PFSK-1 (cell line): ENCODE data around the gene STK26.

Experiments used
- POLR2AphosphoS5 ChIP-seq: IDR thresholded peaks from 2 replicates; pipeline ENCODE4 v1.6.1; 2012; ENCODE audit warnings: low read depth, mild to moderate bottlenecking, control low read depth, low read length, moderate library complexity
- REST ChIP-seq, 2 experiments: IDR thresholded peaks; 2 replicates each; pipeline versions ENCODE4 v1.6.1 to v1.8.0; 2011 to 2012; ENCODE audit warnings: low read depth in 2 of 2, low read length in 2 of 2, control low read depth in 1 of 2, inconsistent platforms in 1 of 2, mild to moderate bottlenecking in 1 of 2, moderate library complexity in 1 of 2; ENCODE audit not compliant: insufficient read depth in 1 of 2
- SIN3A ChIP-seq: IDR thresholded peaks from 2 replicates; pipeline ENCODE4 v1.6.1; 2012; ENCODE audit warnings: mild to moderate bottlenecking, low read length, moderate library complexity, borderline replicate concordance; ENCODE audit not compliant: insufficient read depth
- TAF1 ChIP-seq: IDR thresholded peaks from 2 replicates; pipeline ENCODE4 v1.6.1; 2012; ENCODE audit warnings: low read length, control low read depth, borderline replicate concordance; ENCODE audit not compliant: insufficient read depth

DNA sequence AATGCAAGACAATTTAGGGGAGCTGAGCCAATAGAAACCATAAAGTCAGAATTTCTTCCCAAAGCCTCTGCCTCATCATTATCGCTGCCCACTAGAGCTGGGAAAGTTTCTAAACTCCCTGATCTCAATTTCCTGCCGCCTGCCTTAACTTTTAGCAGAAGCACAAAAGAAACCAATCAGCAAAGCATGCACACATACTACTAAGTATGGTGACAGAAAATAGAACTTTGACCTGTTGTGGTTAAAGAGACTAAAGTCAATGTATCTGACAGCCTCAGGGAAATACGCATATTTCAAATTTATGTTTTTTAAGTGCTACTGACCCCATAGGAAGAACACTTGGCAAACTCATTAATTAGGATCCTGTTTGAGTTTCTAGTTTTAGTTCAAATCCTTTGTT, 10.1 kb downstream of the STK26 start:
- TF ChIP-seq POLR2AphosphoS5 (no peak), REST (IDR thresholded peaks at IDR 0.05; ENCODE audit: insufficient read depth in 1 of 2, low read depth in 2 of 2, low read length in 2 of 2) (no peak), TAF1 (no peak), SIN3A (no peak)
